SKM-1 (cell line): Measurements from ENCODE around the gene DCUN1D3.
"Not testable (repeated sequence)": the region's sequence is repeated elsewhere in the genome, so short reads cannot be mapped to it uniquely, and the experiment has no call there.

ENCODE experiments used
- DNase-seq: peaks from one replicate; lab custom pipeline; 2025; ENCODE audit not compliant: unreplicated experiment; lab: John Stamatoyannopoulos, UW

Gene DCUN1D3

GRCh38 chr16:20833086-20833485, 67.1 kb downstream of the DCUN1D3 start:
- no peak for DNase-seq

- no peak for DNase-seq
Measured at GRCh38 chr16:20830372-20830771, 69.8 kb downstream of the DCUN1D3 start.

- DNase-seq = no peak
Measured at GRCh38 chr16:20829536-20829935, 70.6 kb downstream of the DCUN1D3 start.

- DNase-seq = no peak
Measured at GRCh38 chr16:20826039-20826566, 74.1 kb downstream of the DCUN1D3 start.

- DNase-seq = peak; percentile 4
Measured at GRCh38 chr16:20822521-20823325, 77.4 kb downstream of the DCUN1D3 start.

GRCh38 chr16:20821682-20822081, 78.5 kb downstream of the DCUN1D3 start:
- DNase-seq = no peak

GRCh38 chr16:20818929-20819585, 81.1 kb downstream of the DCUN1D3 start:
- DNase-seq = no peak

- no peak for DNase-seq
Measured at GRCh38 chr16:20814784-20815183, 85.4 kb downstream of the DCUN1D3 start.

GRCh38 chr16:20812510-20812909, 87.6 kb downstream of the DCUN1D3 start:
- no peak for DNase-seq

GRCh38 chr16:20811889-20812439, 88.2 kb downstream of the DCUN1D3 start:
- DNase-seq = no peak

GRCh38 chr16:20807862-20808261, 92.3 kb downstream of the DCUN1D3 start:
- DNase-seq = no peak

- peak; percentile 62 for DNase-seq
Measured at GRCh38 chr16:20806168-20807050, 93.7 kb downstream of the DCUN1D3 start, which contains the start of the genes ERI2 and REXO5. TSS of gene ERI2 (minus strand) at chr16:20806472. CDS start at chr16:20806430, 42 bp downstream. TSS of gene REXO5 (plus strand) at chr16:20806527. CDS start at chr16:20806954, 427 bp downstream.

- DNase-seq = not testable (repeated sequence)
Measured at GRCh38 chr16:20805684-20806167, 94.4 kb downstream of the DCUN1D3 start.
